Activated CD4-positive, CD25-positive, alpha-beta regulatory T cell treated with anti-CD3 and anti-CD28 coated beads, Interleukin-2, amount 50 U/mL, for 72 hours (primary cell): Measurements from ENCODE around the gene MIER3.
"Not testable (repeated sequence)": the region's sequence is repeated elsewhere in the genome, so short reads cannot be mapped to it uniquely, and the experiment has no call there.

Experiments used
- DNase-seq: peaks from one replicate; pipeline ENCODE4 v3.0.0; 2021

The MIER3 gene, protein sequence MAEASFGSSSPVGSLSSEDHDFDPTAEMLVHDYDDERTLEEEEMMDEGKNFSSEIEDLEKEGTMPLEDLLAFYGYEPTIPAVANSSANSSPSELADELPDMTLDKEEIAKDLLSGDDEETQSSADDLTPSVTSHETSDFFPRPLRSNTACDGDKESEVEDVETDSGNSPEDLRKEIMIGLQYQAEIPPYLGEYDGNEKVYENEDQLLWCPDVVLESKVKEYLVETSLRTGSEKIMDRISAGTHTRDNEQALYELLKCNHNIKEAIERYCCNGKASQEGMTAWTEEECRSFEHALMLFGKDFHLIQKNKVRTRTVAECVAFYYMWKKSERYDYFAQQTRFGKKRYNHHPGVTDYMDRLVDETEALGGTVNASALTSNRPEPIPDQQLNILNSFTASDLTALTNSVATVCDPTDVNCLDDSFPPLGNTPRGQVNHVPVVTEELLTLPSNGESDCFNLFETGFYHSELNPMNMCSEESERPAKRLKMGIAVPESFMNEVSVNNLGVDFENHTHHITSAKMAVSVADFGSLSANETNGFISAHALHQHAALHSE

DNA sequence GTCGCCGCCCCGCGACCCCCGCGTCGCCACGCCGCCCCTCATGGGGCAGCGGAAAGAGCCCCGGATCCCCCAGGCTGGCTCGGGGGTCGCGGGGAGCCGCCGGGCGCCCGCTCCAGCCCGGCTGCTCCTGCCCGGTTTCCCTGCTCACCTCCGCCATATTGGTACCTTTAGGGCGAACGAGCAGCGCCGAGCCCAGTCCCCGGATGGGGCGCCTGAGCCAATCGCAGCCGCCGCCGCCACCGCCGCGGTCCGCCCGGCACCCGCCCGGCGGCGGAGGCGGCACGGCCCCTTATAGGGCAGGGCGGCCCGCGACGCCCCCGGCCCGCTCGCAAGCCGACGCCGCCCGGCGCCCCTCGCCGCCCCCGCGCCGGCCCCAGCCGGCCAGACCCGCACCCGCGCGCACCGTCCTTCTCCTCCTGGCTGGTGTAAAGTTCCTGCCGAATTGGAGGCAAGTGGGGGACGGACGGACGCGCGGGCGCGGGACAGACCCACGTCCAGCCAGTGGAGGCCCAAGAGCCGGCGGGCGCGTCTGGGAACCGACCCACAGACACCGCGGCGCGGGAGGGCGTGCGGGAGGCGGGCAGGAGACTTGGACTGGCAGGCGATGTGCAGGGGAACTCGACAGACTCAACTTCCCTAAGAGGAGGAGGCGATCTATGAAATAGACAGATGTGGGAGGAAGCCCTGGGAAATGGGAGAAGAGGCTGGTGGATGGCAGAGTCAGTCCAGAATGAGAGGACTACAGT, at the start of gene MIER3:
MIER3 (minus strand) TSS at position 178 of the 746 bp plus-strand sequence; CDS start at position 157, 21 bp downstream.
- DNase-seq, result peak; percentile 82

DNA sequence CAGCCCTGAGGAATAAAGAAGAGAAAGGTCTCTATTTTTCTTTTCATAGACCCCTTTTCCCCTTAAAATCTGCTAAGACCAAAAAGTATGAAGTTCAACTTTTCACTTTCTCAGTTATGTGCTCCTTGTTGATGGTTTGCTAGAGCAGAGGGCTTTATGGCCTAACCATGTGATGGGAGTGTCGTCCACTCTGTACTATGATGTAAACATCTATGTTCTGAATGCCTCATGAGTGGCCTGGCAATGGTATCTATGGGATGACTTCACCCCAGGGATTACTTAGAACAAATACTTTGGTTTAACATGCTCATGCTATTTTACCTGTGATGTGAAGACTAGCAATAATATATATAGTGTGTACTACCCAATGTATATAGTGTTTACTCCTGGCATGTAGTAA, 43.7 kb upstream of the MIER3 start:
- DNase-seq, result no peak

GRCh38 chr5:56993241-56993640, 41.3 kb upstream of the MIER3 start:
- DNase-seq, result no peak

DNA sequence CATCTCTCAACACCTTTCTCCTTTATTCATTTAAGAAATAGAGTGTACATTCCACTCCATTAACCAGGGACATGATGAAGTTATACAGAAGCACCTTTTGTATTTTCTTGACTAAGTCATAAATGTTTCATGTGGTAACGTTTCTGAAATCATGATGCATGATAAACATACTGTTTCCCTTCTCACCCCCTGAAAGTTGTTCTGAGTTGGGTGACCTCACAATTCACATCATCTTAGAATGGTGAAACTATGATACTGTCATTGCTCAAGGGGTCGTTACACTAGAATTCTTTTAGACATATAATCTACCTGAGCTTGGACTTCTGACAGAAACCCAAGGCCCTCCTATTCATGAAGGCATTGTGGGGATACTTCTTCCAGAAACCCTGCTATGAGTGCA, 37.8 kb upstream of the MIER3 start:
- DNase-seq, result no peak

DNA sequence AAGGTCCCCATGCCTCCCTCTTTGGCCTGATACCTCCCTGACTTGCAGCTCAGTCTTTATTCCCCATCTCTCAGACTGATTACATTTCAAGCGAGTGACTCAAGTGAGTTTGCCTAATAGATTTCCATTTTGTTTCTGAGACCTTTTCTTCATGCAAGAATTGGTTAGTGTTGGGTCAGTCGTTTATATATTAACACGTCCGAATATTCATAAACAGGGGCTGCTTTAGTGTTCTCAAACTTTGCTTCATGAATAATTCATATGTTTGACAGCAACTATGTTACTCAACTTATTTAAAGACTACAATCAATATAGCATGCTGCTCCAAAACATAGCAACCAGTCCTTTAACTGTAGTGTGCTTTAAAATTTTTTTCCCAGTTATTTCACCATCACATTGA, 36.6 kb upstream of the MIER3 start:
- DNase-seq, result no peak

DNA sequence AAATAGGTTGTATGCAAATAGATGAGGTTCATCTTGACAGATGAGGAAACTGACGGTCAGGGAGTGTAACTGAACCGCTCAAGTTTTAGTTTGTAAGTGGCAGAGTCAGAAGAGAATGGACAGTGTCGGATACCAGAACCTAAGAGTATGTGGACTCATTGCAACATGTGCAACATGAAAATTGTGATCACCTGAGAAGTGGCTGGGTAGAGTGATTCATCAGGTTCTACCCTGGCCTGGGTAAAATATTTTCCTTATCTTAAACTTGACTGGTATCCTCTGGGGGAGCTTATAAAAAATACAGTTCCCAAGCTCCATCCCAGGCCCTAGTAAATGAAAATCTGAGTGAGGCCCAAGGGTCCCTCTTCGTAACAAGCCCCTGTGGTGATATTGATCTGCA, 35.2 kb upstream of the MIER3 start:
- DNase-seq, result no peak

DNA sequence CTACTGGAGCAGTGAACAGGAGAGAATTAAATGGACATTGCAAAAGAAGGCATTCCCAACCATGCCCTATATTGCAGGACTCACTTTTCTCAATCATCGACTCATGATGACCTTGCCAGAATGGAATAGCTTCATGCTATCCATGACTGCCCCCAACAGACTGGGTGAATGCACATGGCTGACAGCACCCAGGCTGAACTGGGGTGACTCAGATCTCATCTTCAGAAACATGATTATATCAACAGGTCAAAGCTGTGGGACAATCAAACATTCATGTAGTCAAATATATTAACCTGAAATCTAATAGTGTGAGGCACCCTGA, 34.7 kb upstream of the MIER3 start:
- no peak for DNase-seq

DNA sequence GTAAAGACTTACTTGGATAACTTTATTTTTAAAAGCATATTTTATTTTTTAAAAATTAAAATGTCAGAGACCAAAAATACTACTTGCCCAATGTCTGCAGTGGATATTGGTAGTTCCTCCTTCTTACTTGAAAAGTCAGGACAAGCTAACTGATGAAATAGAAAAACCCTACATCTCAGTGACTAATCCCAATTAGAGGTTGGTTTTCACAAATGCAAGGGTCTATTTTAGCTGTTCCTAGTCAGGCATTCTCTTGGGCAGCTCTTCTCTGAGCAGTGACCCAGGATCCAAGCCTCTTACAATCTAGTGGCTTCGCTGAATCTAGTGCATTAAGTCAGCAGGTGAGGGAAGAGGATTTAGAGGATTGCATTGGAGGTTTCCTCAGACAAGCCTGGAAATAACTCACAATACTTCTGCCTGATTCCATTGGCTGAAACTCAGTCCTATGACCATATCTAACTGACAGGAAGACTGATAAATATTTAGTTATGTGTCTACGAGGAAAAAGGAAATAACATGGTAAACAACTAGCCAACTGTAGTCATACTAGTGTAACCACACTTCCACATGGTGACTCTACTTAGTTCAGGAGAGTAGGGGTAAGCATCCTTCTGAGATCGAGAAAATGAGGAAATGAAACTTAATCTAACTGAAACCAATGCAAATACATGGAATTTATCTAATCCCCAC, 34.2 kb upstream of the MIER3 start:
- no peak for DNase-seq

DNA sequence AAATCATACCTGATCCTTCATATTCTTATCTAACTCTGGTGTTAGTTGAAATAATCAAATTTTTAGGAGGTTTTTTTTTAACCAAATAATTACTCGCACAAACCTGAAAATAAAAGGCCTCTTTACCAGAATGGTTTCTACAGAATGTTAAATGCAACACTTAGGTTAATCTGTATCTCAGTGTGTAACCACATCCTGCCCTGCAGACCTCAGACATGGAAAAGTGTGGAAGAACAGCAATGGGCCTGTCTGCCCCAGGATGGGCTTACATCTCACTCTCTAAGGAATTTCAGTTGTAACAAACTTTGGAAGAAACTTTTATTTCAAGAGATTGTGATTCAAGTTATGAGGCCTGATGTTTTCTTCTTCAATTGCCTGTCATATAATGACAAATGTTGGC, 32.5 kb upstream of the MIER3 start:
- no peak for DNase-seq

DNA sequence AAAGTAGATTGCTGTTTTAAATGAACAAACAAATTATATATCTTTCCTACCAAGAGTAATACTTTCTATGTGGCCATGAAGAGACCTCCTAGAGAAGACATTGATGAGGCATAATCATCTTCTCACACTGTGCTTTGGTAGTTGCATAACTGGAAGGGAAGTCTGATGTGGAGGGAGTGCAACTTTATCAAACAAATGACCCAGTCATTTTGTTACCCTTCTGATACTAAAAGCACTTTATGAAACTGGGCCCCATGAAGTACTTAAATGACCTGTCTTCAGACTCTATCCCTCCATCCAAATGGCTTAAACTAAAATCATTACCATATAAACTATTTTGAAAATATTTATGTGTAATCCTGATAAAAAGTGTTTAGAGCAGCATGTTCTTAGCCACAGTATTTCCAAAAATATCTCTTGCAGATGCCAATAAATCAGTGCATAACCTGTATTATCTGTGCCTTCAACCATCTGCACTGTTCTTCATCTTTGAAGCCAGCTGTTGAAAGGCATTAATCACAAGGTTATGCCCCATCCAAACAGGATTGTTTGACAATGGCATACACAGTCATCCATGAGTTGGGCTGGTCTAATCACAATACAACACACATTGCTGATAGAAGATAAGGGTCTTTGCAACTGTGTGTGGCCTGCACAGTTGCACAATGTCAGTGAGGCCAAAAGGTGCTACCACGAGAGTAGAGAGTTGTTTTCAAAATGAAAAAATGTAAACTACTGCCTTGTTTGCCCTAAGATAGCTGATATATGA, 31.9 kb upstream of the MIER3 start:
- DNase-seq, result no peak

- no peak for DNase-seq
These were observed 29.8 kb upstream of the MIER3 start for GRCh38 chr5:56981548-56982315.

GRCh38 chr5:56979968-56980367, 28.0 kb upstream of the MIER3 start:
- DNase-seq, result no peak

DNA sequence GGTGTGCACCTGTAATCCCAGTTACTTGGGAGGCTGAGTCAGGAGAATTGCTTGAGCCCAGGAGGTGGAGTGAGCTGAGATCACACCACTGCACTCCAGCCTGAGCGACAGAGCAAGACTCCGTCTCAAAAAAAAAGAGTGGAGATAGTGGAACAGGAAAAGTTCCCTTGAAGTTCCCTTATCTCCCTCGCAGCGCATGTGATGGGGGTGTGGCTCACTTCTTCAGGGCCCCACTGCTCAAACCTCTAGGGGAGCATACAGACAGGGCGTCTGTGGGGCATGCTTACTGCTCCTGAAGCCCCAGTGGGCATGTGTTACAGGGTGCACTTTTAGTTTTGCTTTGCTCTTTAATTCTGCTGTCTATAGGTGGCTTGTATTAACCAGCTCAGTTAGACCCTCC, 27.6 kb upstream of the MIER3 start:
- DNase-seq, result not testable (repeated sequence)

DNA sequence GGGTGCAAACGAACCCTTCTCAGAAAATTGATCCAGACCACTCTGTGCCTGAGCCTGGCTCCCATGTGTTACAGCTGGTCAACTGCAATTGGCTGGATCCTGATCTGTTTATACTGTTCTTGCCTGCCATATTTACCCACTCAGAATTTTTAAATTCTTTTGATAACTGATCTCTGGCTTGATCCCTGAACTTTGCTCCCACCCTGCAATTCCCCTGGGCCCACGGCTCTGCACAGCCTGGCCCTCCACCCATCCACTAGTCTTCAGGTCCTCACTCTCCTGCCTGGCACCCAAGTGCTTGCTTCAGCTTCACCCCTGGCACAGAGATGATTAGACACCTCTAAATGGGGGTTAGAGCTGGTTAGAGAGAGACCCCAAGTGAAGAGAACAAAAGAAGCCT, 25.9 kb upstream of the MIER3 start:
- no peak for DNase-seq

GRCh38 chr5:56977021-56977420, 25.1 kb upstream of the MIER3 start:
- no peak for DNase-seq

DNA sequence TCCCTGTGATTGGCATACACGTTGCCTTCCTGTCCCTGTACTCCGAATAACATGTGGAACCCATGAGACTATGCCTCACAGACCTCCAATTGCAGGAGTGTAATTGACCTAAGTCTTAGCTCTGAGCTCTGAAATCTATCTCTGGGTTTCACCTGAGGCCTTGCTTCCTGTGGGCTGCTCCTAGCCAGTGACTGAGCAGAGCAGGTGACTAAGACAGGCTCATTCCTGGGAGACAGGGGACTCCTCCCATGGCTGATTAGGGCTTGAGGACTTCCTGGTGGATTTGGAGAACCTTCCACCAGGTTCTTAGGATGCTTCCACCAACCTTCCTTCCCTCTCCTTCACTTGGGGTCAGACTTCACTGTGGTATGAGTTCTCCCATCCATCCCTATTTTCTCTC, 22.3 kb upstream of the MIER3 start:
- no peak for DNase-seq

DNA sequence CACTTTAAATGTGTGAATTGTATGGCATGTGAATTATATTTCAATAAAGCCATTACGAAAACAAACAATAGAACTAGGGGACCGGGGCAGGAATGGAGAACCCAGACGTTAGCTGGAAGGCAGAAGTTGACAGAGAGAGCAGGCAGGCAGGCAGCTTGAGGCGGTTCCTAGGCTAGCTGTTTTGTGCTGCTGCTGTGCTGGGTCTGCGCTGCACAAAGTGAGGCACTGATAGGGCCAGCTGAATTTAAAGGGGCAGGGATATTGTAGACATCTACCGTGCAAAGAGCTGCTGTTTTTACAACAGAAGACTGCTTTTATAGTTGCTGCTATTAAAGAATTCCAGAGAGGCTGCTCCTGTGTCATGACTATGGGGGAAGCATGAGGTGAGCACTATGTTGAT, 21.6 kb upstream of the MIER3 start:
- no peak for DNase-seq

- DNase-seq, result no peak
These were observed 19.4 kb upstream of the MIER3 start for GRCh38 chr5:56971275-56971674.

GRCh38 chr5:56964173-56964572, 12.2 kb upstream of the MIER3 start:
- DNase-seq, result no peak

DNA sequence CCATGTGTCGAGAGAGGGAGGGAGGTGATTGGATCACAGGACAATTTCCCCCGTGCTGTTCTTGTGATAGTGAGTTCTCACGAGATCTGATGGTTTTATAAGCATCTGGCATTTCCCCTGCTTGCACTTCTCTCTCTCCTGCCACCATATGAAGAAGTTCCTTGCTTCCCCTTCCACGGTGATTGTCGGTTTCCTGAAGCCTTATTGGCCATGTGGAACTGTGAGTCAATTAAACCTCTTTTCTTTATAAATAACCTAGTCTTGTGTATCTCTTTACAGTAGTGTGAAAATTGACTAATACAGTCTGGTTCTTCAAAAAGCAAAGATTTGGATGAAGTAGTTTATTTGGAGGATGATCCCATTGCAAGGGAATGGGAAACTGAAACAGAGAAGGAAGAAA, 11.3 kb upstream of the MIER3 start:
- no peak for DNase-seq

DNA sequence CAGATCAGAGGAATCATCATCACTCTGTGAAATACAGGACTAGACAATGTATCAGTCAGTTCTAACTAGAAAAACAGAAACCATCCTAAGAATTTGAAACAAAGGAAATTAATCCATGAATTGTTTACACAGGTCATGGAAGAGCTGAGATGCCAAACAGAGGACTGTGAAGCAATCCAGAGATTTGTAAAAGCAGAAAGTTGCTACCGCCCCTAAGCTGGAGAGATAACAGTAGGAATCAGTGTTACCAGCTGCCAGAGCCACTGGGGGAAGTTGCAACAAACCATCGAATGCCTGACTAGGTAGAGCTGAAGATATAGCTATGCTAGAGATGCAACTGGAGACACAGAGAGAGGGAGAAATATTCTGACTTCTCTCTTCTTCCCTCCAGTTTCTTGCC, 10.4 kb upstream of the MIER3 start:
- DNase-seq, result no peak

GRCh38 chr5:56961746-56962145, 9.8 kb upstream of the MIER3 start:
- no peak for DNase-seq
